SU-DHL-6 (cell line): ENCODE results near the gene SDK1.

Source experiments
- H2AFZ ChIP-seq: fragments of 200-600 bp; sonication (generic); 2 replicates; pipeline ENCODE4 v1.6.1; 2014; ENCODE audit warnings: low read depth, mild to moderate bottlenecking, moderate library complexity, mixed read lengths, antibody characterized with exemption, low read length; ENCODE audit not compliant: severe bottlenecking
- H3F3A ChIP-seq: fragments of 200-600 bp; shearing (Covaris generic); 2 replicates; pipeline ENCODE4 v1.6.0; 2016; ENCODE audit warnings: antibody characterized with exemption, mild to moderate bottlenecking; ENCODE audit not compliant: insufficient read depth
- H3K27ac ChIP-seq: fragments of 200-600 bp; sonication (generic); 2 replicates; pipeline ENCODE4 v1.5.1; 2016; ENCODE audit warnings: low read depth, mild to moderate bottlenecking, low read length, moderate library complexity, mixed read lengths
- H3K27me3 ChIP-seq: fragments of 200-600 bp; sonication (generic), shearing (Covaris generic); 2 replicates; pipeline ENCODE4 v1.6.0; 2014; ENCODE audit warnings: mild to moderate bottlenecking, low read length
- H3K36me3 ChIP-seq: fragments of 200-600 bp; sonication (generic); 2 replicates; pipeline ENCODE4 v1.6.1; 2014; ENCODE audit warnings: mild to moderate bottlenecking, low read length, mixed read lengths
- H3K4me2 ChIP-seq: fragments of 300-600, 200-600 bp; shearing (Covaris generic), sonication (generic); 2 replicates; pipeline ENCODE4 v1.6.0; 2014; ENCODE audit warnings: low read length, low read depth, mild to moderate bottlenecking; ENCODE audit not compliant: poor library complexity, severe bottlenecking
- H3K4me3 ChIP-seq: fragments of 200-600 bp; sonication (generic); 2 replicates; pipeline ENCODE4 v1.5.1; 2014; ENCODE audit warnings: antibody characterized with exemption, low read length, mild to moderate bottlenecking, mixed read lengths; ENCODE audit not compliant: insufficient read depth, poor library complexity, severe bottlenecking
- H3K79me2 ChIP-seq: fragments of 200-600 bp; sonication (generic); 2 replicates; pipeline ENCODE4 v1.6.1; 2014; ENCODE audit warnings: mild to moderate bottlenecking, low read length, moderate library complexity; ENCODE audit not compliant: insufficient read depth
- H3K9ac ChIP-seq: fragments of 200-600 bp; sonication (generic); 2 replicates; pipeline ENCODE4 v1.7.0; 2014; ENCODE audit warnings: mild to moderate bottlenecking, low read length
- H3K9me2 ChIP-seq: fragments of 200-600 bp; sonication (generic); replicated peaks from 2 replicates; pipeline ENCODE4 v1.6.1; 2014; ENCODE audit warnings: low read length; ENCODE audit not compliant: insufficient read depth
- H3K9me3 ChIP-seq: fragments of 200-600 bp; sonication (generic); 2 replicates; pipeline ENCODE4 v1.6.1; 2014; ENCODE audit warnings: low read length, mixed read lengths; ENCODE audit not compliant: insufficient read depth
- H4K20me1 ChIP-seq: fragments of 200-600 bp; sonication (generic); 2 replicates; pipeline ENCODE4 v1.6.1; 2014; ENCODE audit warnings: low read depth, mild to moderate bottlenecking, antibody characterized with exemption, low read length, moderate library complexity, mixed read lengths
- CTCF ChIP-seq: fragments of 200-600 bp; sonication (generic); IDR thresholded peaks from one replicate; pipeline ENCODE4 v1.5.1; 2017; ENCODE audit warnings: antibody characterized with exemption, mild to moderate bottlenecking, low read length, moderate library complexity; ENCODE audit not compliant: insufficient read depth, poor library complexity, severe bottlenecking
- EZH2phosphoT487 ChIP-seq: fragments of 200-600 bp; sonication (generic), shearing (Covaris generic); conservative IDR thresholded peaks from 2 replicates; pipeline ENCODE4 v1.6.1; 2018; ENCODE audit warnings: mild to moderate bottlenecking, antibody characterized with exemption, low read length, moderate library complexity, mixed read lengths

Gene SDK1

GRCh38 chr7:4172883-4173282, 871.8 kb downstream of the SDK1 start:
- H3K9ac ChIP-seq, result no peak overlapping the region
- no peaks in the 10 kb centered on the region for H3F3A ChIP-seq
- no peaks in the 10 kb centered on the region for H3K79me2 ChIP-seq
- no peak overlapping the region for H2AFZ ChIP-seq
- H3K27ac ChIP-seq, result no peak overlapping the region
- no peaks in the 10 kb centered on the region for H3K27me3 ChIP-seq
- no peaks in the 10 kb centered on the region for H3K9me3 ChIP-seq
- no peak for TF ChIP-seq CTCF
- no peak for TF ChIP-seq EZH2phosphoT487
- no peaks in the 10 kb centered on the region for H3K36me3 ChIP-seq
- no peak overlapping the region for H3K4me2 ChIP-seq
- no peaks in the 10 kb centered on the region for H4K20me1 ChIP-seq
- no peaks in the 10 kb centered on the region for H3K9me2 ChIP-seq
- H3K4me3 ChIP-seq, result no peak overlapping the region

GRCh38 chr7:4173615-4174014, 872.6 kb downstream of the SDK1 start:
- Histone ChIP-seq H3K79me2 (no peaks in the 10 kb centered on the region), H3K4me3 (no peak overlapping the region), H2AFZ (no peak overlapping the region), H3K27me3 (no peaks in the 10 kb centered on the region), H3K36me3 (no peaks in the 10 kb centered on the region), H3F3A (no peaks in the 10 kb centered on the region), H3K27ac (no peak overlapping the region), H3K9me3 (no peaks in the 10 kb centered on the region), H3K9ac (no peak overlapping the region), H3K9me2 (no peaks in the 10 kb centered on the region), H4K20me1 (no peaks in the 10 kb centered on the region), H3K4me2 (no peak overlapping the region)
- no peak for TF ChIP-seq CTCF
- no peak for TF ChIP-seq EZH2phosphoT487

GRCh38 chr7:4174016-4174415, 873.0 kb downstream of the SDK1 start:
- no peak overlapping the region for H3K27ac ChIP-seq
- H3K9me2 ChIP-seq, result no peaks in the 10 kb centered on the region
- no peaks in the 10 kb centered on the region for H3K9me3 ChIP-seq
- H4K20me1 ChIP-seq, result no peaks in the 10 kb centered on the region
- H3K36me3 ChIP-seq, result no peaks in the 10 kb centered on the region
- no peak overlapping the region for H3K4me2 ChIP-seq
- H3K27me3 ChIP-seq, result no peaks in the 10 kb centered on the region
- no peak overlapping the region for H2AFZ ChIP-seq
- H3K4me3 ChIP-seq, result no peak overlapping the region
- no peak overlapping the region for H3K9ac ChIP-seq
- H3F3A ChIP-seq, result no peaks in the 10 kb centered on the region
- TF ChIP-seq EZH2phosphoT487 (no peak), CTCF (no peak)
- H3K79me2 ChIP-seq, result no peaks in the 10 kb centered on the region
